ENCODE results near the gene ATR.
A peak's percentile ranks its signal among the peaks of the same experiment; 100 is the strongest.
"Not testable (repeated sequence)": the region's sequence is repeated elsewhere in the genome, so short reads cannot be mapped to it uniquely, and the experiment has no call there.

The ATR gene

DNA sequence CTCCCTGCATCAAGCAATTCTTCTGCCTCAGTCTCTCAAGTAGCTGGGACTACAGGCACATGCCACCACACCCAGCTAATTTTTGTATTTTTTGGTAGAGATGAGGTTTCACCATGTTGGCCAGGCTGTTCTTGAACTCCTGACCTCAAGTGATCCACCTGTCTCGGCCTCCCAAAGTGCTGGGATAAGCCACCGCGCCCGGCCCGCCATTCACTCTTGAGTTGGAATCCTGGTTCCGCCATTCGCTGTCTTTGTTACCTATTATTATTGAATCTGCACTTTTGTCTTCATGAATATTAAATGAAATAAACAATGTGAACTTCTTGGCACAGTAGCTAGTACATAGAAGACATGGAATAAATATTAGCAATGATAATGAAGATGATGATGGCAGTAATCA is 13.7 kb upstream of the ATR start:
- not testable (repeated sequence) for DNase-seq

DNA sequence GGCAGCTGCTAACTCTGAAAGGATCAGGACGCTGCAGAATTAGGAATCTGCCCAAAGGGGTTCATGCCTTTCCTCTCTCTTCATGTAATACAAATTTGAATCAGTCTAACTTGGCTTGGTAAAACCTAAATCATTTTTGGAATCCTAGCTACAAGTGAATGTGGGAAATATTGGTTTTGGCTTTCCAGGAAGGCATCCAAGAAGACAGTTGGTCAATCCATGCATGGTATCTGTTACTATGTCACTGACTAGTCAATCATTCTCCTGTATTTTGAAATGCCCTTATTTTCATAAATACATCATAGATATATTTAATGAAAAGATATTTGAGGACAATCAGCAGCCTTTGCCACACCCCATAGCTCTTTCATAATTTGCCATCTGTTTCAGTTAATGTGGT is 10.2 kb upstream of the ATR start:
- DNase-seq, result no peak

DNA sequence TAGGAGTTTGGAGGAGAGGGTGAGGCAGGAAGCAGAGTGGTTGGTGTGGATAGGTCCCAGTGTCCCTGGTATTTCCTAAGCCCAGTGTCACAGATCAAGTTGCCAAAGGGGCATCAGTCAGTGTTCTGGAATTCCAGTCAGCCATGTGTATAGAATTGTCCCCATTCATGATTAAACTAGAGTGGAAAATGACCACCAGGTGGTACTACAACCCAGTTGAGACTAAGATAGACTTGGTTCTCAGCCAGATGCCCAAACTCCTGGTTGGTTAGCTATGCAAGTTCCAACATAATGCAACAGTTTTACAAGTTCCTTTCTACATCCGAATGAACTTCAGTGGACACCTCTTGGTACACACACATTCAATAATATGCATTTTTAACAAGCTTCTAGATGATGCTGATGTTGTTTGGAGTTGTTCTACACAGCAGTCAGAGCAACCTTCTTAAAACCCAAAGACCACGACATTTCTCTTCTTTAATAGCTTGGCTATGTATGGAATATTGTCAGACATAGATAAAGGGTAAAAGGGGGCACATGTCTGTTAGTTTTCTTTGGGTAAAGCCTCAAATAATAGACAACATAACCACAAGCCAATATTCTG is 8.4 kb upstream of the ATR start:
- peak; percentile 91 for DNase-seq

DNA sequence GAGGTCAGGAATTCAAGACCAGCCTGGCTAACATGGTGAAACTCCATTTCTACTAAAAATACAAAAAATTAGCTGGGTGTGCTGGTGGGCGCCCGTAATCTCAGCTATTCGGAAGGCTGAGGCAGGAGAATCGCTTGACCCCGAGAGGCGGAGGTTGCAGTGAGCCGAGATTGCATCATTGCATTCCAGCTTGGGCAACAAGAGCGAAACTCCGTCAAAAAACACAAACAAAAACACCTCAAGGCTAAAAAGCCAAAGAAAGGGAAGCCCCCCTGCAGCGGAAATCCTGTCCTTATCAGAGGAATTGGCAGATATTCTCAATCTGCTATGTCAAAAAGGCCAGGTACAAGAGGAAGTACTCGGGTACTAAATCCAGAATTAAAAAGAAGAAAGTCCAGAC is 2.5 kb upstream of the ATR start:
- DNase-seq, result not testable (repeated sequence)

DNA sequence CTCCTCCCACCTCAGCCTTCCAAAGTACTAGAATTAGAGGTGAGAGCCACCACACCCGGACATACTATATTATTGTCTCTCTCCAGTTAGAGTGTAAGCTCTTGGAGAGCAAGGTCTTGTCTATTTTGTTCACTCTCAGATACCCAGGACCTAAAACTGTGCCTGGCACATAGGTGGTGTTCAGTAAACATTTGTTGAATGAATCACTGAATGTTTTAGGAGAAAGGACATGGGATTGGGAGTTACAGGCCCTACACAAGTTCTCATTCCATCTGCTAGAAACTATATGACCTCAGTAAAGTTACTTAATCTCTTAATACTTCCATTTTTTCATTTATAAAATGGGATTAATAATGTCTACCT is 1.5 kb upstream of the ATR start:
- no peak for DNase-seq

DNA sequence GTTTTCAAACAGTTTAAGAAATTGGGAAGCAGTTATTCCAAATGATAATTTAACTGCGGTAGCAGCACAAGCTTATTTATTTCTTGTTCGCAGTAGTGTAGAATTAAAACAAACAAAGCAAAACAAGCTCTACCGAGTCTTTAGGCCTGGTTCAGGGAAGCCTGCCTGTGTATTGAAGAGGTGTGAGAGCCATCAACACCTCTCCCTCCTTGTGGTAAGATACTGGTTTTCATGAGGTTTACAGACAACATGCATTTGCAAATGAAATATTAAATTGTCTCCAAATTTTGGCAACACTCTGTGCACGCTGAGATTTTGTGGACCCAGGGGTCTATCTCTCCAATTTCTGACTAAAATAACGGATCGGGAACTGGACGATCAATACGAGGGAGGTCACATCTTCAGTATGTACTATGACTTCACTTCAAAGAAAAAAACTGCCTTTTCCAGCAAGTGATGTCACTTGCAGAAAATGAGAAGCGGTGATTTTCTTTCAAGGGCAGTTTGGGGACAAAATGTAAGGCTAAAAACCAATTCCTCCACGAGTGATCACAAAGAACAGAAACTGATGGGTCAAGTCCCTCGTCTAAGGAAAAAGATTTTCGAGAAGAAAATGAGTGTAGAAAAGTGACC is 721 bp downstream of the ATR start:
- no peak for DNase-seq

DNA sequence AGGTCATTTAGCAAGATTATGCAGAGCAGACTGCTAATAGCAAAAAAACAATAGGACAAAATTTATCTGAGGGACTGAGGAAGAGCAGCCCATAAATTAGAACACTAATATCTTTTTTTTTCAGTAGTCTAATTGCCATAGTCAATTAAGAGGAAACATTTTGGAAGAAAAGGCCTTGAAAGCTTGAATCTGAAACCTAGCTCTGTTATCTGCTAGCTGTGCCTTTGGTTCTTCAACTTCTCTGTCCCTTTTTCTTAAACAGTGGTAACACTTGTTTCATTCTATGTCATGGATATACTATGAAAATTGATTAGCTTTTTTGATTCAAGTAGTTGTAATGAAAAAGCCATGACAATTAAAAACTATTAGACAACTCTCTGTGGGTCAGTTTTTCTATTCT is 1.7 kb downstream of the ATR start:
- DNase-seq, result no peak

DNA sequence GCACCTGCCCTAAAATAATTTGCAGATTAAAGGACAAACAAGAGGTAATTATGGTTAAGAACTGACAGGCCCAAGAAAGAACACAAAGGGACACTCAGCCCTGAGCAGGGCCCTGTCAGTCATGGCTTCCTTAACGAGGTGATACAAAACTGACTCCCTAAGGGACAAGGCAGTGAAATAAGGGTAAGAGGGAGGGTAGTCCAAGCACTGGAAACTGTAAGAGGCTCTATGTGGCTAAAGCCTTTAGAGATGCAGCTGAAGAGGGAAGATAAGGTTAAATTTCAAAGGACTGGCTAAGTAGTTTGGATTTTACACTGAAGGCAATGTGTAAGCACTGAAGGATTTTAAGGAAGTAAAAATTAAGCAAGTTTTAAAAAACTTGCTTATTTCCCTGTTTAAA is 3.9 kb downstream of the ATR start:
- peak; percentile 67 to 73 for DNase-seq

DNA sequence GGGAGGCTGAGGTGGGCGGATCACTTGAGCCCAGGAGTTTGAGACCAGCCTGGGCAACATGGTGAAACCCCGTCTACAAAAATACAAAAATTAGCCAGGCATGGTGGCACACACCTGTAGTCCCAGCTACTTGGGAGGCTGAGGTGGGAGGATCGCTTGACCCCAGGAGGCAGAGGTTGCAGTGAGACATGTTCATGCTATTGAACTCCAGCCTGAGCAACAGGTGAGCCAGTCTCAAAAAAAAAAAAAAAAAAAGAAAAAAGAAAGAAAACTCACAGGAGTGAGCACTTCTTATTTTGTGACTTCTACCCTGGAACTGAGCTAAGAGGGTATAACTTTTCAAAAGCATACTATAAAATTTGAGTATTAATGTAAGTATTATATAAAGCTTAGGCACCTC is 4.3 kb downstream of the ATR start:
- DNase-seq, result not testable (repeated sequence)

DNA sequence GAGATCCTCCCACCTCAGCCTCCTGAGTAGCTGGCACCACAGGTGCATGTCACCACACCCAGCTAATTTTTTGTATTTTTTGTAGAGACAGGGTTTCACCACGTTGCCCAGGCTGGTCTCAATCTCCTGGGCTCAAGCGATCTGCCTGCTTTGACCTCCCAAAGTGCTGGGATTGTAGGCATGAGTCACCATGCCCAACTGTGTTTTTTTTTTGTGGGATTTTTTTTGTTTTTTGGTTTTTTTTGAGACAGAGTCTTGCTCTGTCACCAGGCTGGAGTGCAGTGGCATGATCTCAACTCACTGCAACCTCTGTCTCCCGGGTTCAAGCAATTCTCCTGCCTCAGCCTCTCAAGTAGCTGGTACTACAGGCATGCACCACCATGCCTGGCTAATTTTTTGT is 9.1 kb downstream of the ATR start:
- not testable (repeated sequence) for DNase-seq

DNA sequence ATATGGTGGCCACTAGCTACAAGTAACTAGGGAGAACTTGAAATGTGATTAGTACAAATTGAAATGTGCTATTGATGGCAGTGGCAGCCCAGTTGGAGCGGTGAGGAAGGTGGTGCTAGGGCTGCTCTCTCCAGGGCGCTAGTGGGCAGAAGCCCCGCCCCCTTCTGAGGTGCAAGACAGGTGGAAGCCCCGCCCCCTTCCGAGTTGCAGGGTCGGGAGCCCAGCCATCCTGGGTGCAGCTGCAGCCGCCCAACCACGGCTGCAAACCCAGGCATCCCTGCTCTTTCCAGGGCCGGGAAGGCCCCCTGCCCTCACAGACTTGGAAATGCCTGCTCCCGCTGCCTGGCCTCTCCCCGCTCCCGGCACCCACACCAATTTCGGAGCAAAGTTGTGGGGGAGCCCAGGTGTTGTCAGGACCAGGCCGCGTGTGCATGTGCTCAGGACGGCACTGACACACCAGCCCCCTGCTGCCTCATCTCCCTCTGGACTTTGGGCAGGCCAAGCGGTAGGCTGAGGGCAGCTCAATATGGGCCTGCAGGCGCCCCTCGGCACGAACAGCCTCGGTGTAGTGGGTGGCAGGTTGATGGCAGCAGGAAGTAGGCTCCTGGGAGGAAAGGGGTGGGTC is 10.0 kb downstream of the ATR start:
- no peak for DNase-seq

DNA sequence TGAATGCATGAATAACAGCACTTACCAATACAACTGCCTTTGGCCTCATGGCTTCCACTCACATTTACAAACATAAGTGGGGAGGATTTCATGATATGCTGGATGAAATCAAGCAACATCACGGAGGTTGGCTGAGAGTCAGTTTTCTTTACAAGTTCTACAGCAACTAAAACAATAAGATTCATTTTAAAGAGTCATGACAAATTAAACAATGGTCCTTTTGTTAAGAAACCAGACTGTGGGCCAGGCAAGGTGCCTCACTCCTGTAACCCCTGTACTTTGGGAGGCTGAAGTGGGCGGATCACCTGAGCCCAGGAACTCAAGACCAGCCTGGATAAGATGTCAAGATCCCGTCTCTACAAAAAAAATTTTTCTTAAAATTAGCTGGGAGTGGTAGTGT is 12.4 kb downstream of the ATR start:
- DNase-seq, result no peak

DNA sequence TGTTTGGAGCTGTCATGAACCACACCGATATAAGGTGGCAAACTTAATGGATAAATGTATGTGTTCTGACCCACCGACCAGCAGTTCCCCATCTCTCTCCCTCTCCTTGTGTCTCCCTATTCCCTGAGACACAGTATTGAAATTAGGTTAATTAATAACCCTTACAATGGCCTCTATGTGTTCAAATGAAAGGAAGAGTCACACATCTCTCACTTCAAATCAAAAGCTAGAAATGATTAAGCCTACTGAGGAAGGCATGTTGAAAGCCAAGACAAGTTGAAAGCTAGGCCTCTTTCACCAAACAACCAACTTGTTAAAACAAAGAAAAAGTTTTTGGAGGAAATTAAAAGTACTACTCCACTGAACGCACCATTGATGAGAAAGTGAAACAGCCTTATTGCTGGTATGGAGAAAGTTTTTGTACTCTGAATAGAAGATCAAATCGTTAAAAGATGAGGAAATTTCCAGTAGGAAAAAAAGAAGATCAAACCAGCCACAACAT is 15.0 kb downstream of the ATR start:
- DNase-seq, result no peak

DNA sequence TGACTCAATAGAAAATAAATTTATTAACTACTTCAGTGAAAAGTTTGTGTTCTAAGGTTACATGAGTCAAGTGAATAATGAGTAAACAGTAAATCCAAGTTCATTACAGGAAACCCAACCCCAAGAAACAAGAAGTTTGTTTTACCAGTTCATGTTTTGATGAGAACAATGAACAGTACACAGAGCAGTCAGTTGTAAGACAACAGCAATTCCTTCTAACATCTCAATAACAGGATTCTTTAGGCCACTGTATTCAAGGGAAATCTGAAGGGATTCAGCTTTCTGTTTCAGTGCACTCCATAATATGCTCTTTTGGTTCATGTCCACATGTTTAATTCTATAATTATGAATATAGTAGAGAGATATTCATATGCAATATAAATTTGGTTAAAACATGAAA is 18.4 kb downstream of the ATR start:
- DNase-seq, result no peak

DNA sequence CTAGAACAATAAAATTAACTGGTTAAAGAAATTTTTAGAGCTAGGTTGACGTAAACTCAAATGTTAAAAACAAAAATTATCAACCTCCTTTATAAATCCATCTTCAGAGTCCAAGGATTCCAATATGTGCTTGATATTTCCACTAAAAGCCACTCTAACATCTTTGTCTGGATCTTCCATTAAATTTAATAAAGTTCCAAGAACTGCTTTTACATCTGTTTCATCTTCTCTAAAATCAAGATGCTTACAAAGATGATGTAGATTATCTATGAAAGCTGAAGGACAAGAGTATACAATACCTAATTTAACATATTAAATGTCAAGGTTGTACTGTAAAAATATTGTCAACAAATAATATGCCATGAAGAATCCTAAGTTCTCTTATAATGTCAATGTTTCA is 24.8 kb downstream of the ATR start:
- no peak for DNase-seq

DNA sequence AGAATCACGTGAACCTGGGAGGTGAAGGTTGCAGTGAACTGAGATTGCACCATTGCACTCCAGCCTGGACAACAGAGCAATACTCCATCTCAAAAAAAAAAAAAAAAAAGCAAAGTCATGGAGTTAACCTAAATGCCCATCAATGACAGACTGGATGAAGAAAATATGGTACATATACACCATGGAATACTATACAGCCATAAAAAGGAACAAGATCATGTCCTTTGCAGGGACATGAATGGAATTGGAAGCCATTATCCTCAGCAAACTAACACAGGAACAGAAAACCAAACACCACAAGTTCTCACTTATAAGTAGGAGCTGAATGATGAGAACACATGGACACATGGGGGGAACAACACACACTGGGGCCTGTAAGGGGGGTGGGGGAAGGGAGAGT is 26.0 kb downstream of the ATR start:
- DNase-seq, result not testable (repeated sequence)

DNA sequence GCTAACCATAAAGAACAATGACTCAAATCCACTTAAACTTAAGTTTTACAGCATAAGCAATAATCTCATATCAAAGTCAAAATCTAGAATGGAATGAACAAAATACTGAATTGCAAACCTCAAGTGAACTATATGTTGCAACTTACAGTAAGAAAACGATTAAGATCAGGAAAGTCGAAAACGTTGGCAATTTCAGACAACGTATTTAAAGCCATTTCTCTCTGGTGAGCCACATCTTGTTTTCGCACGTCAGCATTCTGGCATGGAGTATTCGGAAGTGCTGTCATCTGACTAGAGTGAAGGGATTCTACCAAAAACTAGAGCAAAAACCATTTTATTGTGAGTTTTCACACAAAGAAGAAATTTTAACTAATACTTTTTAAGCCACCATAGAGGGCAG is 28.5 kb downstream of the ATR start:
- no peak for DNase-seq

DNA sequence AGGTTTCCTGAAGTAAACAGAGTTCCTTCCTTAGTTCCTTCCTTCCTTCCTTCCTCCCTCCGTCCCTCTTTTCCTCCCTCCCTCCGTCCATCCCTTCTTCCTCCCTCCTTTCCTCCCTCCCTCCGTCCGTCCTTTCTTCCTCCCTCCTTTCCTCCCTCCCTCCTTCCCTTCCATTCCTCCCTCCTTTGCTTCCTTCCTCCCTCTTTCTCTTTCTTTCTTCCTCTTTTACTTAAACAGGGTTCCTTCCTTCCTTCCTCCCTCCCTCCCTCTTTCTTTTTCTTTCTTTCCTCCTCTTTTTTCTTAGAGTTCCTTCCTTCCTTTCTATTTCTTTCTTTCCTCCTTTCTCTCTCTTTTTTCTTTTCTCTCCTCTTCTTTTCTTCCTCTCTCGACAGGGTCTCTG is 35.2 kb downstream of the ATR start:
- no peak for DNase-seq

DNA sequence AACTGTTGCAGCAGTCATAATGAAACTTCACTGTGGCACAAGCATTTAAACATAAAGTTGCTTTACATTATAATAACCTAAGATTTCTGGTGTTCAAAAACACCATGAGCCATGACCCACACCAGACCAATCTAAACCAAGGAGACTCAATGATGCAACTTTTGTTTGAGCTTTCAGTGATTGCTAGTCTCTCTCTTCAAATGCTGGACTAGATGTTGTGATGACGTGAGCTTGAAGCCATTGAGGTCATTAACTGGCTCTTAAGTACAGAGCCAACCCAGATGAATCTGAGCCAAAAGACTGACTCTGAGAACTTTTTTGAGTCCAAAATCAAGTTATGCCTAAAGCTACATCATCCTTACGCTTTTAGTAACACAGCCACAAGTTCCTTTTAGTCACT is 36.5 kb downstream of the ATR start:
- DNase-seq, result no peak

DNA sequence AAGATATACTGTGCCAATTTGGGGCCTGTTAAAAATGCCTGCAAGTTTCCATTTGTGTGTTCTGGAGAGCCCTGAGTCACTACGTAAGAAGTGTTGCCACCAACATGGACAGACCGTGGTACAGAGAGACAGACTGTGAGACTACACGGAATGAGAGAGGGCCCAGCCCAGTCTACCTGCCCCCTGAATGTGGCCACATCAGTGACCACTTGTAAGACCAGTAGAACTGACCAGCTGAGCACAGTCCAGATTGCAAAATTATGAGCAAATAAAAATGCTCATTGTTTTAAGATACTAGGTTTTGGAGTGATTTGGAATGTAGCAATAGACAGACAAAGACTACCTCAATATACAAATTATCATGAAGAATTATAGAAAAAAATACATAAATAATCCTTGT is 42.0 kb downstream of the ATR start:
- no peak for DNase-seq

DNA sequence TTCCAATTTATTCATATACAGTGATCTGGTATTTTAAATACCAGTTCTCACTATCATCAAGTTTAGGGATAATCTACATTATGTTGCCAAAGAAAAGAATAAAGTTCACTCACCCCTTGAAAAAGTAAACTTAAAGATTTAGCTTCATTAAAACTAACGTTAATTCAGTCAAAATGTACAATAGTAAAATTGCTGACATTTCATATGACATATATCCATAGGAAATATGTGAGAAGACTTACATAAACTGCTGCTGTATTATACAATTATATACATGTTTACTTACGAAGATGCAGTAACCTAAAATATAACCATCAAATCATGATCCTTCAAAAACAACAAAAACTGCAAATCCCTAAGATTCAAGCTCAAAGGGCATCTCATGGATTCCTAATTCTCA is 44.0 kb downstream of the ATR start:
- no peak for DNase-seq

DNA sequence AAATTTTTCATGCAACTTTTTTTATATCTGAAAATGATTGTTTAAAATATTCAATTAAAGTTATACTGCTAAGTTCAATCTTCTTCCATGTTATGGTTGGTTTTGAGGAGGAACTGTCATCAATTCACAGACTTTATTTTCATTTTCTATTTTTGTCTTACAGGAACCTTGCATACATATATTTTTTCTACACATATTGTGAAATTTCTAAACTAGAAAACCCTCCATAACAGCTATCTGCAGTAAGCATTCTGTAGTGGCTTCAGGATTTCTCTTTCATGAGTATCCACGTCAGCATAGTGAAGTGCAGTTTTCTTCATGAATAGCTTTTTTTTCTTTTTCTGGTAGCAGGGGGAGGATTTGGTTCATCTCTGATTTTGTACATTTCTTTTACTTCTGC is 48.2 kb downstream of the ATR start:
- DNase-seq, result no peak

DNA sequence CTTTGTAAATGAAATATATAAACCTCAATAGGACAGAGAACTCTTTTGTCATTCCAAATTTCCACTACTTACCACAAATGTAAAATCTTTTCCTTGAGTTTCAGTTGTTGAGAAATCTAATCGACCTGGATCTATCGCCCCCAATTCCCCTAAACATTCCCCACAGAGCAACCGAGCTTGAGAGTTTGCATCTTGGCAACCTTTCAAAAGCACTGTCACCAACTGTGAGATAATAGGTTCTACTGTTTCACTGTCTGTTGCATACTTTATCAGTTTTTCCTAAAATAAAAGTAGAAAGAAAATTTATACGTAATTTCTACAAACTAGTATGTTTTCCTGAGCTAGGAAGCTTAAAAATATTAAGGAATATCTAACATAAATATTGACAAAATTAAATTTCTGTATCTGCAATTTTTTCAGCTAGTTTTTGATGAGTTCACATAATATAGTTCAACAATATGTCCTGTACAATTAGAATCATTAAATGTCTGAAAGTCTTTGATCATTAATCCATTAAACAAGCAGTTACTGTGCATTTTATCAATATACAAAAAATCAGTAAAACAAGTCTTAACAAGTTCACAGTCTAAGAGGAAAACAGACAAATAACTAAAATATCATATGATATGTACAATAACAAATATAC is 54.5 kb downstream of the ATR start:
- no peak for DNase-seq

DNA sequence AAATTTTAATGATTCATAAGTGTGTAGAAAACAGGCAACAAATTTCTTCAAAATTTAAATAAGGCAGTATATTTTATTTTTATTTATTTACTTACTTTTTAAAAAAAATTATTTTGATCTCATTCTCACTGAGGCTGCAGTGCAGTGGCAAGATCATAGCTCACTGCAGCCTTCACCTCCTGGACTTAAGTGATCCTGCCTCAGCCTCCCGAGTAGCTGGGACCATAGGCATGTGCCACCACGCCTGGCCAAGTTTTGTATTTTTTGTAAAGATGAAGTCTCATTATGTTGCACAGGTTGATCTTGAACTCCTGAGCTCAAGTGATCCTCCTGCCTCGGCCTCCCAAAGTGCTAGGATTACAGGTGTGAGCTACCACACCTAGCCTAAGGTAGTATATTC is 69.5 kb downstream of the ATR start:
- no peak for DNase-seq

Measured in AML-193 (cell line).